Endodermal cell (in vitro differentiated cells): Measurements from ENCODE around the gene EIF5B. TPM values are rescaled to one million over a fixed set of nuclear protein-coding genes. Genes with fewer than 3 reads are reported as not detected.

Source experiments
- DNase-seq: peaks from one replicate; pipeline ENCODE4 v3.0.0-alpha.2; 2017
- H3K27ac ChIP-seq: 2 replicates; pipeline ENCODE4 v1.5.1; 2013; ENCODE audit warnings: mild to moderate bottlenecking, low read depth, low read length, moderate library complexity
- H3K27me3 ChIP-seq: 2 replicates; pipeline ENCODE4 v1.6.1; 2013; ENCODE audit warnings: mild to moderate bottlenecking, low read length, moderate library complexity; ENCODE audit not compliant: insufficient read depth, control insufficient read depth, poor library complexity, severe bottlenecking
- H3K36me3 ChIP-seq: 2 replicates; pipeline ENCODE4 v1.7.0; 2013; ENCODE audit warnings: mild to moderate bottlenecking, low read length, moderate library complexity; ENCODE audit not compliant: control insufficient read depth, insufficient read depth
- H3K4me1 ChIP-seq: one replicate; pipeline ENCODE4 v1.7.0; 2013; ENCODE audit warnings: low read length; ENCODE audit not compliant: control insufficient read depth, insufficient read depth
- H3K4me3 ChIP-seq: 2 replicates; pipeline ENCODE4 v1.5.1; 2013; ENCODE audit warnings: mild to moderate bottlenecking, low read length, moderate library complexity
- H3K9ac ChIP-seq: 2 replicates; pipeline ENCODE4 v1.6.1; 2013; ENCODE audit warnings: mild to moderate bottlenecking, low read length, moderate library complexity; ENCODE audit not compliant: poor library complexity, severe bottlenecking; ENCODE audit errors: extremely low read depth
- H3K9me3 ChIP-seq: 2 replicates; pipeline ENCODE4 v1.6.1; 2013; ENCODE audit warnings: mild to moderate bottlenecking, low read length, moderate library complexity; ENCODE audit not compliant: control insufficient read depth
- H3K27ac Mint-ChIP-seq: 2 replicates; pipeline ENCODE4 v1.8.0; 2020; ENCODE audit warnings: mixed read lengths
- H3K27me3 Mint-ChIP-seq: 2 replicates; pipeline ENCODE4 v1.8.0; 2021; ENCODE audit warnings: mild to moderate bottlenecking, mixed read lengths; ENCODE audit not compliant: insufficient read depth
- H3K36me3 Mint-ChIP-seq: 2 replicates; pipeline ENCODE4 v1.8.0; 2020; ENCODE audit warnings: low read depth, mixed read lengths
- H3K4me1 Mint-ChIP-seq: 2 replicates; pipeline ENCODE4 v1.8.0; 2020; ENCODE audit warnings: mixed read lengths
- H3K4me3 Mint-ChIP-seq: 2 replicates; pipeline ENCODE4 v1.8.0; 2020; ENCODE audit warnings: mild to moderate bottlenecking, moderate library complexity, mixed read lengths
- H3K9me3 Mint-ChIP-seq: 2 replicates; pipeline ENCODE4 v1.8.0; 2020; ENCODE audit warnings: mild to moderate bottlenecking, mixed read lengths
- WGBS, 2 experiments: methylation state at CpG; one replicate each; pipeline versions ENCODE4 v1.1.5 to v1.1.7; 2013; ENCODE audit warnings: missing lambda C conversion rate in 2 of 2, mixed read lengths in 1 of 2; ENCODE audit not compliant: insufficient coverage in 1 of 2, insufficient read length in 1 of 2; 5-methylcytosine and 5-hydroxymethylcytosine counted together
- total RNA-seq, 2 donors: library from RNA; stranded (reverse); fragmentation: NEBNext Ultra II Directional in 1 of 2; extraction: Animal tissue kit (Norgen Biotek cat#: 25700) in 1 of 2; gene quantifications; 2 replicates in 1 of 2; 3 replicates in 1 of 2; pipeline ENCODE4 v1.2.1, GENCODE V29; 2021
- TF ChIP-seq, protein P1 (sequence below): fragments of 200-600 bp; sonication (generic); conservative IDR thresholded peaks from 2 replicates; pipeline ENCODE4 v1.5.0; 2021; ENCODE audit warnings: antibody characterized with exemption, mild to moderate bottlenecking

Gene EIF5B
- total RNA-seq, 2 donors from 2014 or later = 54.2 to 63.6 TPM

DNA sequence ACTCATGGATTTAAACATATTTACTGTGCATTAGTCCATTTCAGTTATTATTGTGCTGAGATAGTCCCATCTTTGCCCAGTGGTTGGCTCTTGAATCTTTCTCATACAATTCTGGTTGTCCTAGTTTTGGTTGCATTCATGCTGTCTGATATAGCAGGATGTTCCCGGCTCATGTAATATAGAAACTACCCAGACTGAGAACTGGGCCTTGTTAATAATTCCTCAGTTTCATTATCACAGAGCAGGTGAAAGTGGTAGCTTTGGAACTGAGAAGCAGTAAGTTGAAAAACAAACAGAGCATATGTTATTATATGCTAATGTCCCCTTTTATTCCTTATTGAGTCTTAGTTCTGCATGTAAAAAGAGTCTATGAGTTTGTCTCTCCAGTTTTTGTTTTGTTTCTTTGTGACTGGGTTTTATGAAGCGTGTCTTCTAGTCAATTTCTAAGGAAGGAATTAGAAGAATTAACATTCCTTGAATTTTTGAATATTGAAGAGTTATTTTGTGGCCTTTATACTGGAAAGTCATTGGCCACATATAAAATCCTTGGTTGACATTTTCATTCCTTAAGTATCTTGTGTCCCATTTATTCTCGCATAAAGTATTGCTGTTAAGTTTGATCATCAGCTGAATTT is 43.3 kb downstream of the EIF5B start:
- WGBS, 2 experiments = 90 to 96% methylated on average over 1 to 3 of the region's 3 CpGs
- DNase-seq = no peak
- H3K9me3 Mint-ChIP-seq = no peaks in the 10 kb centered on the region
- no peaks in the 10 kb centered on the region for H3K4me1 ChIP-seq
- peaks cover 72% of the 10 kb centered on the region for H3K36me3 Mint-ChIP-seq
- TF ChIP-seq, protein P1, sequence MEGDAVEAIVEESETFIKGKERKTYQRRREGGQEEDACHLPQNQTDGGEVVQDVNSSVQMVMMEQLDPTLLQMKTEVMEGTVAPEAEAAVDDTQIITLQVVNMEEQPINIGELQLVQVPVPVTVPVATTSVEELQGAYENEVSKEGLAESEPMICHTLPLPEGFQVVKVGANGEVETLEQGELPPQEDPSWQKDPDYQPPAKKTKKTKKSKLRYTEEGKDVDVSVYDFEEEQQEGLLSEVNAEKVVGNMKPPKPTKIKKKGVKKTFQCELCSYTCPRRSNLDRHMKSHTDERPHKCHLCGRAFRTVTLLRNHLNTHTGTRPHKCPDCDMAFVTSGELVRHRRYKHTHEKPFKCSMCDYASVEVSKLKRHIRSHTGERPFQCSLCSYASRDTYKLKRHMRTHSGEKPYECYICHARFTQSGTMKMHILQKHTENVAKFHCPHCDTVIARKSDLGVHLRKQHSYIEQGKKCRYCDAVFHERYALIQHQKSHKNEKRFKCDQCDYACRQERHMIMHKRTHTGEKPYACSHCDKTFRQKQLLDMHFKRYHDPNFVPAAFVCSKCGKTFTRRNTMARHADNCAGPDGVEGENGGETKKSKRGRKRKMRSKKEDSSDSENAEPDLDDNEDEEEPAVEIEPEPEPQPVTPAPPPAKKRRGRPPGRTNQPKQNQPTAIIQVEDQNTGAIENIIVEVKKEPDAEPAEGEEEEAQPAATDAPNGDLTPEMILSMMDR = no peak
- H3K36me3 ChIP-seq = peaks cover 91% of the 10 kb centered on the region
- no peak overlapping the region for H3K27ac ChIP-seq
- H3K4me1 Mint-ChIP-seq = no peaks in the 10 kb centered on the region
- H3K27ac Mint-ChIP-seq = no peak overlapping the region
- no peak overlapping the region for H3K4me3 ChIP-seq
- H3K27me3 Mint-ChIP-seq = no peaks in the 10 kb centered on the region
- no peaks in the 10 kb centered on the region for H3K27me3 ChIP-seq
- no peak overlapping the region for H3K9ac ChIP-seq
- H3K4me3 Mint-ChIP-seq = no peak overlapping the region
- peaks cover 15% of the 10 kb centered on the region for H3K9me3 ChIP-seq

DNA sequence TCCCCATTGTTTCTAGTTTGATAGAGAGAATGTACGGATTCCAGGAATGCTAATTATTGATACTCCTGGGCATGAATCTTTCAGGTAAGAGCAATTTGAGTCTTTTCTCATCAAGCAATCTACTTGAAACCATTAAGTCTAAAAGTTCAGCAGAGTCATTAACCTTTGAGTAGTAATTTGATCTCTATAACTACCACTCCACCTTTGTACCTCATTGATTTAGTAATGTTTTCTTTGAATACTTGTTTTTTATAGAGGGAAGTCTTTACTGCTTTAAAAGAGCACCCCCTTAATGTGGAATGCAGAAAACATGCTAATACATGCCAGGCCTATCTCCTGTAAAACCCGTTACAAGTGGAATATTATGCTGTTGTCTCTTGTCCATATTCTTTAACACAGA is 45.0 kb downstream of the EIF5B start:
- Mint-ChIP-seq H3K4me3 (no peak overlapping the region), H3K9me3 (no peaks in the 10 kb centered on the region), H3K4me1 (no peaks in the 10 kb centered on the region), H3K27ac (no peak overlapping the region), H3K36me3 (peaks cover 68% of the 10 kb centered on the region), H3K27me3 (no peaks in the 10 kb centered on the region)
- 85 to 91% methylated on average over 2 of the region's 2 CpGs for WGBS, 2 experiments
- Histone ChIP-seq H3K27ac (no peak overlapping the region), H3K4me1 (no peaks in the 10 kb centered on the region), H3K27me3 (no peaks in the 10 kb centered on the region), H3K36me3 (peaks cover 86% of the 10 kb centered on the region), H3K9ac (no peak overlapping the region), H3K4me3 (no peak overlapping the region), H3K9me3 (peaks cover 15% of the 10 kb centered on the region)
- TF ChIP-seq, protein P1 = no peak
- no peak for DNase-seq

DNA sequence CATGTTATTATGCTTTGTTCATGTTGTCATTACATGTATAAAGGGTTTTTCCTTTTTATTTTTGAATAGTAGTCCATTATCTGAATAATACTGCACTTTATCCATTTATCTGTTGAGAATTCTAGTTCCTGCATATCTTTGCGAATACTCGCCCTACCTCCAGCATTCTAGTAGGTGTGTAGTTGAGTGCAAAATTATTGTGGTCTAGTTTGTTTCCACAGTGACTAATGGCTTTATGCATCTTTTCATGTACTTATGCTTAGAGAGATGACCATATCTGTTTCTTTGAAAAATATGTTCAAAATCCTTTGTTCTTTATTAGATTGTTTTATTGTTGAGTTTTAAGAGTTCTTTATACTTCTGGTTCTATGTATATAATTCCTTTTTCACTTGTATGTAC is 48.8 kb downstream of the EIF5B start:
- no peak overlapping the region for H3K4me3 Mint-ChIP-seq
- peaks cover 4% of the 10 kb centered on the region for H3K4me1 Mint-ChIP-seq
- Histone ChIP-seq H3K9ac (no peak overlapping the region), H3K36me3 (peaks cover 63% of the 10 kb centered on the region), H3K4me1 (no peaks in the 10 kb centered on the region), H3K27ac (no peak overlapping the region), H3K4me3 (no peak overlapping the region), H3K9me3 (peaks cover 15% of the 10 kb centered on the region), H3K27me3 (no peaks in the 10 kb centered on the region)
- H3K27ac Mint-ChIP-seq = no peak overlapping the region
- H3K9me3 Mint-ChIP-seq = no peaks in the 10 kb centered on the region
- H3K36me3 Mint-ChIP-seq = peaks cover 60% of the 10 kb centered on the region
- DNase-seq = no peak
- WGBS, 2 experiments = 100% methylated on average over 2 of the region's 2 CpGs; no CpG with 5 or more reads in 1 of the 2 experiments
- TF ChIP-seq, protein P1 = no peak
- H3K27me3 Mint-ChIP-seq = no peaks in the 10 kb centered on the region
